Measurements from ENCODE around the gene KLF7. TPM values are rescaled to one million over a fixed set of nuclear protein-coding genes. Genes with fewer than 3 reads are reported as not detected.

KLF7 gene
- total and polyA plus RNA-seq, 9 donors, result 9.5 to 68.1 (median 31.8) TPM

DNA sequence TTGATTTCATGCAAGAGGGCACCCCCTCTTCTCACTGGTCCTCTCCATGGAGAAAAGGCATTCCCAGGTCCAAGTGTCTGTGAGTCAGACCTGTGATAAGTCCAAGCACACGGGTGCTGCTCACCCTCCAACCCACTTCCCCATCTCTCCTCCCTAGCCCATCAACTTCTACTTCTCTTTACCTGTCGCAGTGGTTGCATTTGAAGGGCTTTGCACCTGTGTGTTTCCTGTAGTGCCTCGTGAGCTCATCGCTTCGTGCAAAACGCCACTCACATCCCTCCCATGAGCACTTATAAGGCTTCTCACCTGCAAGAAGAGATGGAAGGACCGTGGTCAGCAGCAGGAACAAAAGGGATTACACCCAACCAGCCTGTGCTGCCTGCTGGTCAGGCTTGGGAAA, 77.5 kb downstream of the KLF7 start:
- no peak for TF ChIP-seq EP300 (IDR thresholded peaks at IDR 0.05)
- TF ChIP-seq POLR2A (IDR thresholded peaks at IDR 0.05), result no peak
- TF ChIP-seq, protein P1, sequence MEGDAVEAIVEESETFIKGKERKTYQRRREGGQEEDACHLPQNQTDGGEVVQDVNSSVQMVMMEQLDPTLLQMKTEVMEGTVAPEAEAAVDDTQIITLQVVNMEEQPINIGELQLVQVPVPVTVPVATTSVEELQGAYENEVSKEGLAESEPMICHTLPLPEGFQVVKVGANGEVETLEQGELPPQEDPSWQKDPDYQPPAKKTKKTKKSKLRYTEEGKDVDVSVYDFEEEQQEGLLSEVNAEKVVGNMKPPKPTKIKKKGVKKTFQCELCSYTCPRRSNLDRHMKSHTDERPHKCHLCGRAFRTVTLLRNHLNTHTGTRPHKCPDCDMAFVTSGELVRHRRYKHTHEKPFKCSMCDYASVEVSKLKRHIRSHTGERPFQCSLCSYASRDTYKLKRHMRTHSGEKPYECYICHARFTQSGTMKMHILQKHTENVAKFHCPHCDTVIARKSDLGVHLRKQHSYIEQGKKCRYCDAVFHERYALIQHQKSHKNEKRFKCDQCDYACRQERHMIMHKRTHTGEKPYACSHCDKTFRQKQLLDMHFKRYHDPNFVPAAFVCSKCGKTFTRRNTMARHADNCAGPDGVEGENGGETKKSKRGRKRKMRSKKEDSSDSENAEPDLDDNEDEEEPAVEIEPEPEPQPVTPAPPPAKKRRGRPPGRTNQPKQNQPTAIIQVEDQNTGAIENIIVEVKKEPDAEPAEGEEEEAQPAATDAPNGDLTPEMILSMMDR (IDR thresholded peaks at IDR 0.05), result no peak
- peaks cover 3% of the 10 kb centered on the region for H3K4me1 ChIP-seq (ENCODE audit: insufficient read depth)
- intact Hi-C loops (cut with DNase I), result no loop called here
- no peaks in the 10 kb centered on the region for H3K27me3 ChIP-seq
- H3K9me3 ChIP-seq, result no peaks in the 10 kb centered on the region
- 91 to 93% (median 92%) methylated on average over 7 of the region's 7 CpGs for WGBS, 3 donors
- H3K36me3 ChIP-seq, result no peaks in the 10 kb centered on the region
- no peak for DNase-seq
- no peak overlapping the region for H3K27ac ChIP-seq
- no peak overlapping the region for H3K4me3 ChIP-seq

DNA sequence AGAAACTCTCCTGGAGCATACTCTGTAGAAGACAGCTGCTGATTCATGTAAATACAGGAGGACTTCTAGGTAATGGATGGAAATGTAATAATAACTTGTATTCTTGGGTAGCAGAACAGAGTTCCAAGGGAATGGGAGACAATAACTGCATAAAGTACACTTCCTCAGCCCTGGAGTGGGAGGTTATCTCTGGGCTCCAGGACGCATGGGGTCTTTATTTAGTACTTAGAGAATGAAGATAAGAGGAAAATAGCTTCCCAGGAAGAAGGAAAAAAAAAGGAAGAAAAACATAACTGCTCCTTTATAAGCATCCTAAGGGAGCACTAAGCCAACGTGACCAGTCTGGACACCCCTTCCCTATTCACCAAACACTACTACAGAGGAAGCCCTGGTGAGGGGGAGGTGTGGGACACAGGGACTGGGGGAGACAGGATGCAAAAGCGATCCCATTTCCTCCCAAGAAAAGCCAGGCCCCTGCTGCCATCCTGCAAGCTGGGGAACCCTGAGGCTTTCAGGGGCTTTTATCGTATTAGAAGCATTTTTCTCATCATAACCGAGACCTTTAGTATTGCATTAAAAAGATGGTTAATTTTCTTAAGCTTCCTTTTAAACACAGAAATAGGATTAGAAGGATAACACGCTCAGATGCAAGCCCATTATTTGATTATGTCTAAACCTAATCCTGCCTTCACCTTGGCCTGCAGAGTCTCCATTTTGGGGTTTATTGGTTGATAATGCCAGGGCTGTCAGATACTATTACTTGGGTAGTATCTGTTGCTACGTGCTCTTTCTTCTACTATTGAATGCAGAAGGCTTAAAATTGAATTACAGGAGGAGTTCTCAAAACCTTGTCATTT, 78.5 kb downstream of the KLF7 start:
- Histone ChIP-seq H3K4me1 (ENCODE audit: insufficient read depth) (peaks cover 3% of the 10 kb centered on the region), H3K27ac (no peak overlapping the region), H3K4me3 (no peak overlapping the region), H3K27me3 (no peaks in the 10 kb centered on the region), H3K9me3 (no peaks in the 10 kb centered on the region), H3K36me3 (no peaks in the 10 kb centered on the region)
- no peak for DNase-seq
- 73 to 86% (median 77%) methylated on average over 7 of the region's 7 CpGs for WGBS, 3 donors
- TF ChIP-seq POLR2A (IDR thresholded peaks at IDR 0.05), result no peak
- TF ChIP-seq, protein P1 (IDR thresholded peaks at IDR 0.05), result no peak
- TF ChIP-seq EP300 (IDR thresholded peaks at IDR 0.05), result no peak
- intact Hi-C loops (cut with DNase I), result no loop called here

DNA sequence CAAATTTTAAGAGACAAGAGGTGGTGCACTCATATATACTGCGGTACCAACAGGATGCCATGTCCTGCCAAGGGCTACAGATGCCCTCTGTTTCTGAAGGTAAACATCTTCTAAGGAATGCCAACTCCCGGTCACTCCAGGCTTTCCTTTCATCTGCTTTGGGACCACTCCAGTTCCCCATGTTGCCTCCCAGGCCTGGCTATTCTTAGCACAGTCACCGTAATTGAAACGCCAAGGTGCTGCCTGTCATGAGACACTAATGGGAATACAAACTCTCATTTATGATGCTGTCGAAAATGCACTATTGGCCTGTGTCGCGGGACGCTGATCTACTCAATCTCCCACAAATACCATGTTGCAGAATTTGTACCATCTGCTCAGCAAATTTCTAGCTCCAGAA, 79.6 kb downstream of the KLF7 start:
- intact Hi-C loops (cut with DNase I), result no loop called here
- Histone ChIP-seq H3K4me1 (ENCODE audit: insufficient read depth) (peaks cover 3% of the 10 kb centered on the region), H3K27me3 (no peaks in the 10 kb centered on the region), H3K9me3 (no peaks in the 10 kb centered on the region), H3K36me3 (no peaks in the 10 kb centered on the region), H3K27ac (no peak overlapping the region), H3K4me3 (no peak overlapping the region)
- TF ChIP-seq, protein P1 (IDR thresholded peaks at IDR 0.05), result no peak
- no peak for TF ChIP-seq EP300 (IDR thresholded peaks at IDR 0.05)
- no peak for TF ChIP-seq POLR2A (IDR thresholded peaks at IDR 0.05)
- no peak for DNase-seq
- 86 to 88% (median 88%) methylated on average over 8 of the region's 8 CpGs for WGBS, 3 donors

DNA sequence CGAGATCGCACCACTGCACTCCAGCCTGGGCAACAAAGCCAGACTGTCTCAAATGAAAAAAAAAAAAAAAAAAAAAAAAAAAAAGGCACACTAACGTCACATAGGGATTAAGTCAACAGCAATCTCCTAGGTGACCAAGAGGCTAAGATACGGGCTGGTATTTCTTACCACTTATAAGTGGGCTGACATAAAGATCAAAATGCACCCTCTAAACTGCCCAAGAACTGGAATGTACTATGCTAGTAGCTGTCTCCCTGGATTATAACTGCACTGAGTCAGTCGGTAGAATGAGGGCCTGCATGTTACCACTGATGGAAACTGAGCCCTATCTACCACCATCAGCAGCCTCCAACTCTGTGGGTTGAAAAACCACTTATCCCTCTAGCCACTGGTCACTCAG, 80.6 kb downstream of the KLF7 start:
- DNase-seq, result no peak
- 89 to 96% (median 94%) methylated on average over 5 of the region's 5 CpGs for WGBS, 3 donors
- Histone ChIP-seq H3K36me3 (no peaks in the 10 kb centered on the region), H3K27me3 (no peaks in the 10 kb centered on the region), H3K4me1 (ENCODE audit: insufficient read depth) (peaks cover 2% of the 10 kb centered on the region), H3K27ac (no peak overlapping the region), H3K4me3 (no peak overlapping the region), H3K9me3 (no peaks in the 10 kb centered on the region)
- TF ChIP-seq, protein P1 (IDR thresholded peaks at IDR 0.05), result no peak
- no peak for TF ChIP-seq EP300 (IDR thresholded peaks at IDR 0.05)
- no peak for TF ChIP-seq POLR2A (IDR thresholded peaks at IDR 0.05)
- intact Hi-C loops (cut with DNase I), result no loop called here
